ENCODE measurements around the gene CCDC167.

Gene CCDC167

DNA sequence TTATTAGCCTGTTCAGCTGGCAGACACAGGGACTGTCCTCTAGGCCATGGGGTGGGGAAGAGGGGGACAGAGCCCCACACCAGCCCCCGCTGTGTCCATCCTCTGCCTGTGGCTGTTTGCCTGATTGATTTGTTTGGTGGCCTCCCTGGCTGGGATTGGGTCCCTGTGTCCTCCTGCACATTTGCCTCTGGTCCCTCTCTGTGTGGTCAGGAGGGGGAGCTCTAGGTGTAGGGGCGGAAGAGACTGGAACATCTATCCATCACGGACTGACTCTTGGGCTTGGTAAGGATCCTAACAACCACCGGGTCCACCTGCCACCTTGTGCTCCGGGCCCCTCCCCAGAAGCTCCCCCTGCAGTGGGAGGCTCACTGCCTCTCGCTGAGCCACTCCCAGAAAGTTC lies 38.4 kb upstream of the CCDC167 start:
- no peak overlapping the region for H3K4me3 ChIP-seq (ENCODE audit: control insufficient read depth, low read depth, low read length)
- TF ChIP-seq, protein P1, sequence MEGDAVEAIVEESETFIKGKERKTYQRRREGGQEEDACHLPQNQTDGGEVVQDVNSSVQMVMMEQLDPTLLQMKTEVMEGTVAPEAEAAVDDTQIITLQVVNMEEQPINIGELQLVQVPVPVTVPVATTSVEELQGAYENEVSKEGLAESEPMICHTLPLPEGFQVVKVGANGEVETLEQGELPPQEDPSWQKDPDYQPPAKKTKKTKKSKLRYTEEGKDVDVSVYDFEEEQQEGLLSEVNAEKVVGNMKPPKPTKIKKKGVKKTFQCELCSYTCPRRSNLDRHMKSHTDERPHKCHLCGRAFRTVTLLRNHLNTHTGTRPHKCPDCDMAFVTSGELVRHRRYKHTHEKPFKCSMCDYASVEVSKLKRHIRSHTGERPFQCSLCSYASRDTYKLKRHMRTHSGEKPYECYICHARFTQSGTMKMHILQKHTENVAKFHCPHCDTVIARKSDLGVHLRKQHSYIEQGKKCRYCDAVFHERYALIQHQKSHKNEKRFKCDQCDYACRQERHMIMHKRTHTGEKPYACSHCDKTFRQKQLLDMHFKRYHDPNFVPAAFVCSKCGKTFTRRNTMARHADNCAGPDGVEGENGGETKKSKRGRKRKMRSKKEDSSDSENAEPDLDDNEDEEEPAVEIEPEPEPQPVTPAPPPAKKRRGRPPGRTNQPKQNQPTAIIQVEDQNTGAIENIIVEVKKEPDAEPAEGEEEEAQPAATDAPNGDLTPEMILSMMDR (IDR thresholded peaks at IDR 0.05; ENCODE audit: control insufficient read depth, insufficient read depth, low read depth, low read length, missing control alignments): peak; percentile 51
- no peak for DNase-seq (ENCODE audit: low read depth)

DNA sequence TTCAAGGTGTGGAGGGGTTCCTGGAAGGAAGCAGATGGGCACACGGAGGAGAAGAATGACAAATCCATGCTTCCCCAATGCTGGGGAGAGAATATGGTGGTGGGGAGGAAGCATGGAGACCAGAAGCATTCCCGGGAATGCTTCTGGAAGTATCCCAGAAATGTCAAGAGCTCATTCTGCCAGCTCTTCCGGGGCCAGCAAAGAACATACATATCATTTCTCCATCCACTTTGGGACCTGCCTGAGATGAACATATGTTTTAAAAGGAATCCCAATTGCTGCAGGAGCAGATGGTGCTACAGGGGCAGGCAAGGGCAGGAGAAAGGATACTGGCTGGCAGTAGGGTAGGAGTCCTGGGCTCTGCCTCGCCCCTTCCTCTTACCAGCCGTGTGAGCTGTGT lies 37.9 kb upstream of the CCDC167 start:
- TF ChIP-seq, protein P1 (IDR thresholded peaks at IDR 0.05; ENCODE audit: control insufficient read depth, insufficient read depth, low read depth, low read length, missing control alignments): no peak
- DNase-seq (ENCODE audit: low read depth): no peak
- no peak overlapping the region for H3K4me3 ChIP-seq (ENCODE audit: control insufficient read depth, low read depth, low read length)

DNA sequence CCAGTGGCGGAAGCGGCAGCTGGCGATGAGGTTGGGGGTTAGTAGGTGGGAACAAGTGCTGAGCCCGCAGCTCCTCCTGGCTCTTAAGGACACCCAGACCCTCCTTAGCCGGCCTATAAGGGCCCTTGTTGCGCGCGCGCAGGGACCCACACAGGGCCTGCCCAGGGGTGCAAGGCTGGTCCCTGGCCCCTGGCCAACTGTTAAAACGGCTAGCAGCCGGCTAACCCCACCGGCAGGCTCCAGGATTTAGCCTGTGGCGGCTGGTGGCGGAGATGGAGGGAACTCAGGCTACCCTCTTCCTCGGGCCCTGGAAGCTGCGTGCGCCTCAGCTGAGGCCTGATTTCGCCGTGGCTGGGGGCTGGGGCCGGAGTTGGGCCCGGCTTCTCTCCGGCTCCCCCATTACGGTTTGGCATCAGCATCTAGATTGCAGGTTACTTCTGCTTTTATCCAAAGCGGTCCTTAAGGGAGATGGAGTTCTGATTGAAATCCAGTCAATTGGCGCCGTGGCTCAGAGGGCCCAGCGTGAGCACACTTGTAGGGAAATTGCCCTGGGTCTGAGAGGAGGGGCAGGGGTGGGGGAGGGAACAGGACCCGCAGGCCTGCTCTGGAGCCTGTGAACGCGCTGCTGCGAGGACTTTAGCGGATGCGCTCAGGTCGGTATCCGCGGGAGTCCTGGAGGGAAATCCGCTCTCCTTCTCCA lies 36.9 kb upstream of the CCDC167 start:
- no peak for DNase-seq (ENCODE audit: low read depth)
- TF ChIP-seq, protein P1 (IDR thresholded peaks at IDR 0.05; ENCODE audit: control insufficient read depth, insufficient read depth, low read depth, low read length, missing control alignments): no peak
- peak overlapping the region; percentile 23 for H3K4me3 ChIP-seq (ENCODE audit: control insufficient read depth, low read depth, low read length)

DNA sequence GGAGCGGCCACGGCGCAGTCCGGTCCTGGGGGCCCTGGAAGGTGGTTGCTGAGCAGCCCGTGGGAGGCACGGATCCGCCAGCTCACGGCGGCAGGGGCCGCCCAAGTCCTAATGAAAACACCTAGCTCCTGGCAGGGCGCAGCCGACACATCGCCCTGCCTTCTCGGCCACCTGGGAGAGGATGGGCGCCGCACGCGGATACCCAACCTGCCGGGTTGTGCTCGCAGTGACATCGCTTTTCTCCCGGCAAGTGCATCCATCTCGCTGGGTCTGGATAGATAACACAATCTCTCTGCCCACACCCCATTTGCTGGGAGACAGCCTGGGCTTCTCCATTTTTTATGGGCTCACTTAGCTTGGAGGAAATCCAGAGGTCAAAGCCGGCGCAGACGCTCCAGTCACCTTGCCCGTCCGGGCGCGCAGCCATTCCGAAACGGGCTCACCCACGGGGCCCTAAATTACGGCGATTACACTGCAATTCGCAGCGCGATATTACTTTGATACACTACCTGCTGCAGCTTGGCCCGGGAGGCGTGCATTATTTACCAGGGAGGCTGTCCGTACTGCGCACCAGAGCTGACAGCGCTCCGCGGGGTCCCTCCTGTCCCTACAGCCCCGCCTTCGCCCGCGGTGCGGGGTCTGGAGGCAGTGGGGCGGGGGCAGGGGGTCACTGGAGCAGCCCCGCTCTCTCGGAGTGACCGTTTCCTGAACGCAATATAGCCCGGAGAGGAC lies 36.2 kb upstream of the CCDC167 start:
- no peak for DNase-seq (ENCODE audit: low read depth)
- TF ChIP-seq, protein P1 (IDR thresholded peaks at IDR 0.05; ENCODE audit: control insufficient read depth, insufficient read depth, low read depth, low read length, missing control alignments): no peak
- peak overlapping the region; percentile 23 for H3K4me3 ChIP-seq (ENCODE audit: control insufficient read depth, low read depth, low read length)

DNA sequence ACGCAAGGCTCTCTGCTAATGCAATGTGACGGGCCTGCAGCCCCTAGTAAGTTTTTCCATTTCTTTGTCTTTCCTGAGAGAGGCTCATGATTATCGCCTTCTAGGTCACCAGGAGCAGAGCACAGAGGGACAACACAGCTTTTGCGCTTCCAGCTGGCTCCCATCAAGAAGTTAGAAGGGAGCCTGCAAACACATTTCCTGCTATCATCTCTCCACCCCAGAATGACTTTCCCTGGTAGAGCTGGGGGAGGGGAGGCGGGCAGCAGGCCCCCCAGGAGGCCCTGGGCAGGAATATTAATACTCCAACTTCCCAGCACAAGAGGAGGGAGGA lies 35.7 kb upstream of the CCDC167 start:
- H3K4me3 ChIP-seq (ENCODE audit: control insufficient read depth, low read depth, low read length): peak overlapping the region; percentile 23; the same call in 1 of the 2 replicates

DNA sequence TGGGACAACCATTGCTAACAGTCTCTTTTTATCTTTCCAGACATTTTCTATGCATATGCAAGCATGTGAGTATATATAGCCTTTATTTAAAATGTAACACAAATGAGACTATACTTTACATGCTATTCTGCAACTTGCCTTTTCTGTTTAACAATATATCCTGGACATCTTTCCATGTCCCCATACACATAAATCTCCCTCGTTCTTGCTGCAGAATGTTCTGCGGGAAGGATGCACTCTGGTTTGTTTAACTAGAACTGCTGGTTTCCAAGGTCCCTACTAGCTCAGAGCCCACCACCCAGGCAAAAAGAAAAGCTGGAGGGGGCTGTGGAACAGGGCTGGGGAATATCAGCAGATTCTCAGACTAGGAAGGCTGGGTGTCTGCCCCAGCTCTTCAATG lies 35.2 kb upstream of the CCDC167 start:
- TF ChIP-seq, protein P1 (IDR thresholded peaks at IDR 0.05; ENCODE audit: control insufficient read depth, insufficient read depth, low read depth, low read length, missing control alignments): no peak
- DNase-seq (ENCODE audit: low read depth): no peak
- H3K4me3 ChIP-seq (ENCODE audit: control insufficient read depth, low read depth, low read length): no peak overlapping the region

More for the DNA sequence above, 35.7 kb upstream of the CCDC167 start:
- TF ChIP-seq, protein P1 (IDR thresholded peaks at IDR 0.05; ENCODE audit: control insufficient read depth, insufficient read depth, low read depth, low read length, missing control alignments): no peak
- no peak for DNase-seq (ENCODE audit: low read depth)
